HepG2 (cell line): ENCODE measurements around the gene PYCR2. TPM values are rescaled to one million over a fixed set of nuclear protein-coding genes. Genes with fewer than 3 reads are reported as not detected.

Experiments used
- ATAC-seq: fragments of 200-7000 bp; cut with Tn5 transposase; 3 replicates; pipeline ENCODE4 v1.9.1; 2020; ENCODE audit warnings: mild to moderate bottlenecking, moderate library complexity
- Bru-seq: library from RNA; stranded (reverse); fragments of 400-500 nt; gene quantifications from one replicate; lab custom pipeline; 2021; lab: Mats Ljungman, UMichigan
- BruChase-seq, 2 experiments: library from RNA; stranded (reverse); fragments of 400-500 nt; gene quantifications; one replicate each; lab custom pipeline; 2021; lab: Mats Ljungman, UMichigan
- BruUV-seq: library from RNA; stranded (reverse); fragments of 400-500 nt; replicated peaks from 2 replicates; lab custom pipeline; 2021; lab: Mats Ljungman, UMichigan
- CTCF ChIA-PET: fragments of 300-600 bp; formaldehyde crosslinking; extraction: SDS; loops from one replicate; lab custom pipeline; 2021; ENCODE audit warnings: low total read pairs, inconsistent platforms, low intra/inter-chr PET ratio; lab: Yijun Ruan, JAX
- POLR2A ChIA-PET: fragments of 350-600 bp; sonication (Branson Sonifier 250); formaldehyde crosslinking; loops from one replicate; lab custom pipeline; 2020; ENCODE audit warnings: antibody characterized with exemption, inconsistent platforms; lab: Yijun Ruan, JAX
- DNase-seq: peaks from one replicate; pipeline ENCODE4 v3.0.0-alpha.2; 2015; ENCODE audit warnings: low spot score
- FAIRE-seq: peaks from 3 replicates; lab custom pipeline; 2011; peaks lifted over from hg19 to GRCh38; lab: Jason Lieb, UNC
- H2AFZ ChIP-seq: one replicate; pipeline ENCODE4 v1.6.1; 2011; ENCODE audit warnings: low read length, inconsistent platforms
- H3K27ac ChIP-seq: fragments of 300-600 bp; 3 replicates; pipeline ENCODE4 v1.8.0; 2011; ENCODE audit warnings: mixed run types, mild to moderate bottlenecking, mixed read lengths, low read length, inconsistent platforms; ENCODE audit not compliant: insufficient read depth; ENCODE audit errors: extremely low read length
- H3K27me3 ChIP-seq, 2 experiments: fragments of 200-600 bp in 1 of 2; 2 replicates in 1 of 2; 3 replicates in 1 of 2; pipeline versions ENCODE4 v1.6.0 to v1.8.0; 2011; ENCODE audit warnings: low read length in 2 of 2, mild to moderate bottlenecking in 2 of 2, moderate library complexity in 2 of 2, inconsistent platforms in 1 of 2; ENCODE audit not compliant: insufficient read depth in 2 of 2, control insufficient read depth in 1 of 2
- H3K36me3 ChIP-seq, 2 experiments: fragments of 200-600 bp in 1 of 2; replicated peaks in 1 of 2; 2 replicates in 1 of 2; 3 replicates in 1 of 2; pipeline versions ENCODE4 v1.5.1 to v1.8.0; 2011; ENCODE audit warnings: low read length in 2 of 2, inconsistent platforms in 1 of 2; ENCODE audit not compliant: insufficient read depth in 2 of 2, control insufficient read depth in 1 of 2
- H3K4me1 ChIP-seq: 2 replicates; pipeline ENCODE4 v1.5.1; 2012; ENCODE audit warnings: low read length, inconsistent platforms; ENCODE audit not compliant: insufficient read depth
- H3K4me2 ChIP-seq: 2 replicates; pipeline ENCODE4 v1.6.0; 2011; ENCODE audit warnings: low read depth, low read length, inconsistent platforms
- H3K4me3 ChIP-seq, 3 experiments: fragments of 200-600 bp in 1 of 3; sonication (generic), shearing (Covaris generic) in 1 of 3; replicated peaks in 1 of 3; 2 replicates each; pipeline ENCODE4 v1.5.1; 2011 to 2016; ENCODE audit warnings: low read length in 3 of 3, inconsistent platforms in 2 of 3, low read depth in 2 of 3, mild to moderate bottlenecking in 2 of 3, control low read depth in 1 of 3, mixed read lengths in 1 of 3; ENCODE audit not compliant: insufficient read depth in 1 of 3
- H3K79me2 ChIP-seq: one replicate; pipeline ENCODE4 v1.6.1; 2011; ENCODE audit warnings: low read length, inconsistent platforms; ENCODE audit not compliant: insufficient read depth
- H3K9ac ChIP-seq: 2 replicates; pipeline ENCODE4 v1.6.0; 2011; ENCODE audit warnings: mild to moderate bottlenecking, low read depth, low read length, inconsistent platforms; ENCODE audit not compliant: insufficient read depth
- H3K9me3 ChIP-seq: 2 replicates; pipeline ENCODE4 v1.5.1; 2012; ENCODE audit warnings: mild to moderate bottlenecking, low read length
- H4K20me1 ChIP-seq: 2 replicates; pipeline ENCODE4 v1.6.0; 2011; ENCODE audit warnings: inconsistent platforms, mild to moderate bottlenecking, low read length, moderate library complexity; ENCODE audit not compliant: insufficient read depth
- BHLHE40 ChIP-seq: IDR thresholded peaks from 2 replicates; pipeline ENCODE4 v1.6.1; 2011; ENCODE audit warnings: low read length, improper control_type of control experiment
- ELF4 ChIP-seq: sonication (generic); formaldehyde crosslinking; IDR thresholded peaks from 2 replicates; pipeline ENCODE4 v1.5.0; 2020; ENCODE audit warnings: missing genetic modification reagents, mild to moderate bottlenecking, moderate library complexity, borderline replicate concordance
- HOXA7 ChIP-seq: sonication (generic); formaldehyde crosslinking; IDR thresholded peaks from 2 replicates; pipeline ENCODE4 v1.8.1; 2022; ENCODE audit warnings: mild to moderate bottlenecking, missing genetic modification reagents, moderate library complexity
- IRX3 ChIP-seq: sonication (generic); formaldehyde crosslinking; IDR thresholded peaks from 2 replicates; pipeline ENCODE4 v1.8.1; 2023; ENCODE audit warnings: mild to moderate bottlenecking, low read depth, missing genetic modification reagents, borderline replicate concordance
- KDM5B ChIP-seq: sonication (generic); formaldehyde crosslinking; IDR thresholded peaks from 2 replicates; pipeline ENCODE4 v1.4.0; 2020; ENCODE audit warnings: missing genetic modification reagents, mild to moderate bottlenecking, borderline replicate concordance
- MAFK ChIP-seq, 2 experiments: IDR thresholded peaks in 1 of 2; conservative IDR thresholded peaks in 1 of 2; 2 replicates each; pipeline ENCODE4 v1.6.1; 2011; ENCODE audit warnings: improper control_type of control experiment in 2 of 2, low read length in 2 of 2
- MYC ChIP-seq: sonication (generic); formaldehyde crosslinking; IDR thresholded peaks from 2 replicates; pipeline ENCODE4 v1.9.0; 2021; ENCODE audit warnings: missing genetic modification reagents, borderline replicate concordance
- NONO ChIP-seq, 2 experiments: fragments of 450-650 bp in 1 of 2; sonication (generic) in 1 of 2; formaldehyde crosslinking in 1 of 2; IDR thresholded peaks in 1 of 2; conservative IDR thresholded peaks in 1 of 2; 2 replicates each; pipeline versions ENCODE4 v1.6.1 to v1.8.0; 2017 to 2022; ENCODE audit warnings: mild to moderate bottlenecking in 1 of 2, missing genetic modification reagents in 1 of 2, moderate library complexity in 1 of 2
- PPARG ChIP-seq: conservative IDR thresholded peaks from 2 replicates; pipeline ENCODE4 v1.6.1; 2016; ENCODE audit warnings: missing biosample characterization, missing genetic modification reagents
- PTBP1 ChIP-seq: fragments of 200-400 bp; formaldehyde crosslinking; IDR thresholded peaks from 2 replicates; pipeline ENCODE4 v1.6.1; 2018; ENCODE audit warnings: low read length, low read depth; ENCODE audit not compliant: poor library complexity, severe bottlenecking
- TERF1 ChIP-seq: sonication (generic); formaldehyde crosslinking; IDR thresholded peaks from 2 replicates; pipeline ENCODE4 v1.8.0; 2022; ENCODE audit warnings: mild to moderate bottlenecking, missing genetic modification reagents, moderate library complexity
- ZNF235 ChIP-seq: sonication (generic); formaldehyde crosslinking; IDR thresholded peaks from 2 replicates; pipeline ENCODE4 v1.8.1; 2023; ENCODE audit warnings: mild to moderate bottlenecking, missing genetic modification reagents, borderline replicate concordance
- WGBS: methylation state at CpG from one replicate; pipeline ENCODE4 v1.1.6; 2017; ENCODE audit warnings: low lambda C conversion rate; 5-methylcytosine and 5-hydroxymethylcytosine counted together
- in situ Hi-C: cut with HindIII; loops from 2 replicates; pipeline ENCODE4 v1.10.0; 2017; ENCODE audit warnings: low pct_unique_long_range_greater_than_20kb; ENCODE audit not compliant: extremely low pct_ligation_motif_present
- intact Hi-C: fragments of 100-400 bp; cut with micrococcal nuclease; formaldehyde crosslinking; loops from one replicate; pipeline ENCODE4 v1.10.0; 2022; ENCODE audit not compliant: unreplicated experiment
- long read RNA-seq, 2 experiments: library from RNA in 1 of 2; library from polyadenylated mRNA in 1 of 2; stranded (forward) in 1 of 2; unstranded in 1 of 2; transcript quantifications; one replicate each; pipeline ENCODE4 v2.0.0, GENCODE V29; 2019 to 2022
- polyA minus RNA-seq, 3 experiments: library from RNA; depleted of rRNA, polyadenylated mRNA; stranded (reverse); fragments of >200 nt; gene quantifications; 2 replicates each; pipeline ENCODE4 v1.2.3, GENCODE V29; 2011; ENCODE audit warnings: low replicate concordance in 1 of 3
- polyA plus RNA-seq, 8 experiments: library from polyadenylated mRNA; depleted of rRNA in 3 of 8; stranded (reverse) in 7 of 8; unstranded in 1 of 8; fragments of >200 nt; fragmentation: Illumina TruSeq in 4 of 8; extraction: Trizol in 4 of 8; gene quantifications; 2 replicates each; pipeline versions ENCODE4 v1.2.1 to v1.2.3, GENCODE V29; 2011 to 2016; ENCODE audit warnings: low read depth in 4 of 8, missing spikeins in 1 of 8, mixed read lengths in 1 of 8; ENCODE audit not compliant: insufficient read depth in 1 of 8
- total RNA-seq, 5 experiments: library from RNA; depleted of rRNA; stranded (reverse); fragments of >200 nt; fragmentation: Illumina TruSeq; extraction: Trizol; gene quantifications; 2 replicates each; pipeline ENCODE4 v1.2.3, GENCODE V29; 2016; ENCODE audit warnings: low read depth in 1 of 5

The PYCR2 gene
- total RNA-seq (2016; rRNA removed; fragmentation: Illumina TruSeq; extraction: Trizol) (47.8 and 49.5 TPM in 2 replicates), polyA plus RNA-seq (2011; rRNA removed) (47.2 and 54.2 TPM in 2 replicates), polyA minus RNA-seq (2011; rRNA and poly(A)+ RNA removed; ENCODE audit: low replicate concordance) (56.1 and 62.6 TPM in 2 replicates), Bru-seq, nascent RNA (percentile 66 among the genes with signal in this experiment), BruChase-seq, experiment 1, labeled RNA remaining after a 6-hour chase (percentile 89 among the genes with signal in this experiment), BruChase-seq, experiment 2, labeled RNA remaining after a 2-hour chase (percentile 83 among the genes with signal in this experiment)
- 8.2 and 9.6 TPM in 2 replicates for total RNA-seq (2016; cell fraction: cytosol; rRNA removed; fragmentation: Illumina TruSeq; extraction: Trizol; ENCODE audit: low read depth)
- 45.9 and 51.2 TPM in 2 replicates for total RNA-seq (2016; cell fraction: insoluble cytoplasmic fraction; rRNA removed; fragmentation: Illumina TruSeq; extraction: Trizol)
- 16.1 and 17.9 TPM in 2 replicates for total RNA-seq (2016; cell fraction: membrane; rRNA removed; fragmentation: Illumina TruSeq; extraction: Trizol)
- 31.1 and 42.8 TPM in 2 replicates for total RNA-seq (2016; cell fraction: nucleus; rRNA removed; fragmentation: Illumina TruSeq; extraction: Trizol)
- 25.8 and 40.7 TPM in 2 replicates for polyA plus RNA-seq (2011; cell fraction: cytosol; rRNA removed)
- 98.0 and 106 TPM in 2 replicates for polyA plus RNA-seq (2011; cell fraction: nucleus; rRNA removed)
- 29.7 and 35.8 TPM in 2 replicates for polyA plus RNA-seq (2012)
- 3.9 and 4.7 TPM in 2 replicates for polyA plus RNA-seq (2016; cell fraction: cytosol; fragmentation: Illumina TruSeq; extraction: Trizol; ENCODE audit: low read depth)
- 51.7 and 55.3 TPM in 2 replicates for polyA plus RNA-seq (2016; cell fraction: insoluble cytoplasmic fraction; fragmentation: Illumina TruSeq; extraction: Trizol; ENCODE audit: low read depth)
- polyA plus RNA-seq (2016; cell fraction: membrane; fragmentation: Illumina TruSeq; extraction: Trizol; ENCODE audit: low read depth): 8.9 and 9.2 TPM in 2 replicates
- polyA plus RNA-seq (2016; cell fraction: nucleus; fragmentation: Illumina TruSeq; extraction: Trizol; ENCODE audit: insufficient read depth, low read depth): 87.0 and 102 TPM in 2 replicates
- polyA minus RNA-seq (2011; cell fraction: cytosol; rRNA and poly(A)+ RNA removed): 13.5 and 15.9 TPM in 2 replicates
- 14.4 and 15.9 TPM in 2 replicates for polyA minus RNA-seq (2011; cell fraction: nucleus; rRNA and poly(A)+ RNA removed)
- long read RNA-seq, experiment 1, transcript PYCR2-201 (7 exons, 1,689 nt): major isoform, 22 of 24 reads
- long read RNA-seq, experiment 1, partial matches to known transcripts: 1 of 24 reads
- long read RNA-seq, experiment 1, other reads (novel, unspliced or antisense): 1 of 24 reads
- long read RNA-seq, experiment 2, transcript PYCR2-201 (7 exons, 1,689 nt): major isoform, 49 of 90 reads
- long read RNA-seq, experiment 2, partial matches to known transcripts: 14 of 90 reads
- long read RNA-seq, experiment 2, other reads (novel, unspliced or antisense): 27 of 90 reads

GRCh38 chr1:225923692-225924555 lies at the start of gene PYCR2:
PYCR2 (minus strand) TSS chr1:225924250; CDS start chr1:225924110, 140 bp downstream.
- in situ Hi-C loops: no loop called here
- H3K9me3 ChIP-seq: no peaks in the 10 kb centered on the region
- peak within 1 kb of the TSS; percentile 89 for H3K27ac ChIP-seq
- peaks cover 22% of the 10 kb centered on the region for H3K4me1 ChIP-seq
- H3K4me3 ChIP-seq: peak within 1 kb of the TSS; percentile 81 to 94 (median 82)
- intact Hi-C loops: loop anchor here (5.0 to 10.0 kb wide), 3 partner anchors 42 to 147 kb away; partner anchors contain the start of genes SRP9 and TMEM63A
- H2AFZ ChIP-seq: no peak within 1 kb of the TSS
- no peaks in the 10 kb centered on the region; a peak in 2 of 5 replicates for H3K27me3 ChIP-seq
- H3K9ac ChIP-seq: peak within 1 kb of the TSS; percentile 89
- WGBS: 0% methylated on average over 11 of the region's 80 CpGs
- DNase-seq (peak; percentile 91), ATAC-seq (peak; percentile 97), FAIRE-seq (peak; percentile 73)
- CTCF ChIA-PET: interaction anchor here (1.0 kb wide), 1 partner anchor 52 kb away, joined by 3 read pairs; no protein-coding TSS in a partner anchor
- BruUV-seq: TSS peak; percentile 82
- peaks cover 16% of the 10 kb centered on the region for H3K79me2 ChIP-seq
- POLR2A ChIA-PET: interaction anchor here (0.6 to 2.1 kb wide), 27 partner anchors 9 to 1747 kb away, joined by 3 to 29 read pairs (median 6); partner anchors contain the start of genes H3-3A, LEFTY1, LEFTY2 and SDE2
- peak within 1 kb of the TSS; percentile 88 for H3K4me2 ChIP-seq
- H3K36me3 ChIP-seq: peaks cover 7 to 33% of the 10 kb centered on the region in 2 experiments; a peak in 4 of 5 replicates
- H4K20me1 ChIP-seq: no peaks in the 10 kb centered on the region
- TF ChIP-seq ELF4: no peak
- no peak for TF ChIP-seq MAFK (conservative IDR thresholded peaks at IDR 0.05 in 1 of 2, IDR thresholded peaks at IDR 0.05 in 1 of 2; ENCODE audit: low read length in 2 of 2)
- TF ChIP-seq TERF1: no peak
- TF ChIP-seq HOXA7 (CRISPR knock-in tag): no peak
- TF ChIP-seq PTBP1: no peak
- TF ChIP-seq ZNF235 (CRISPR knock-in tag): no peak; the same call in 1 of the 2 replicates
- TF ChIP-seq PPARG: peak; percentile 27; the same call in 1 of the 2 replicates
- peak; percentile 42; the same call in 1 of the 2 replicates for TF ChIP-seq BHLHE40
- TF ChIP-seq NONO (IDR thresholded peaks at IDR 0.05): no peak
- peak; percentile 89 for TF ChIP-seq NONO (CRISPR knock-in tag; conservative IDR thresholded peaks at IDR 0.05)
- TF ChIP-seq IRX3 (CRISPR knock-in tag): no peak
- peak; percentile 92; the same call in 1 of the 2 replicates for TF ChIP-seq MYC
- peak; percentile 61; the same call in 1 of the 2 replicates for TF ChIP-seq KDM5B
